Heart left ventricle (tissue), 16 donors: ENCODE results near the gene ZNF516. TPM values are rescaled to one million over a fixed set of nuclear protein-coding genes. Genes with fewer than 3 reads are reported as not detected.

Experiments used
- ATAC-seq, 4 donors: fragments of 200-7000 bp; cut with Tn5 transposase; one replicate each; pipeline ENCODE4 v1.9.1; 2020 to 2022; ENCODE audit warnings: moderate library complexity in 4 of 4, mild to moderate bottlenecking in 3 of 4, moderate number of reproducible peaks in 1 of 4
- DNase-seq, 5 donors: peaks; one replicate each; pipeline ENCODE4 v3.0.0-alpha.2; 2020
- H3K27ac ChIP-seq, 12 donors: fragments of 200-600 bp; sonication (generic) in 4 of 12; one replicate each; pipeline versions ENCODE4 v1.5.0 to v1.8.0; 2016 to 2022; ENCODE audit warnings: mild to moderate bottlenecking in 2 of 12
- H3K27me3 ChIP-seq, 9 donors: fragments of 200-600 bp; sonication (generic) in 2 of 9; one replicate each; pipeline versions ENCODE4 v1.5.1 to v1.8.0; 2016 to 2022; ENCODE audit warnings: mild to moderate bottlenecking in 3 of 9
- H3K36me3 ChIP-seq, 9 donors: fragments of 200-600 bp; sonication (generic) in 2 of 9; one replicate each; pipeline versions ENCODE4 v1.5.0 to v1.8.0; 2018 to 2022; ENCODE audit warnings: mild to moderate bottlenecking in 2 of 9
- H3K4me1 ChIP-seq, 12 donors: fragments of 200-600 bp; sonication (generic) in 4 of 12; one replicate each; pipeline versions ENCODE4 v1.5.0 to v1.8.0; 2016 to 2022; ENCODE audit warnings: mild to moderate bottlenecking in 3 of 12
- H3K4me3 ChIP-seq, 12 donors: fragments of 200-600 bp; sonication (generic) in 4 of 12; one replicate each; pipeline versions ENCODE4 v1.5.0 to v1.8.0; 2017 to 2022; ENCODE audit warnings: mild to moderate bottlenecking in 9 of 12, moderate library complexity in 4 of 12
- H3K9me3 ChIP-seq, 12 donors: fragments of 200-600 bp; sonication (generic) in 4 of 12; one replicate each; pipeline versions ENCODE4 v1.5.0 to v1.8.0; 2016 to 2022; ENCODE audit warnings: mild to moderate bottlenecking in 1 of 12
- POLR2A ChIP-seq, 2 donors: fragments of 450-650 bp; IDR thresholded peaks; one replicate each; pipeline ENCODE4 v1.6.1; 2017; ENCODE audit warnings: antibody characterized with exemption in 2 of 2, mild to moderate bottlenecking in 2 of 2, moderate library complexity in 2 of 2
- WGBS, 4 donors: extraction: QIAGEN DNeasy Blood & Tissue Kit in 2 of 4; methylation state at CpG; one replicate each; pipeline versions ENCODE4 v1.1.5 to v1.1.7; 2013 to 2018; 5-methylcytosine and 5-hydroxymethylcytosine counted together
- intact Hi-C, 10 donors: fragments of 100-400 bp; cut with DNase I; formaldehyde crosslinking; loops; one replicate each; pipeline versions ENCODE4 v1.11.1 to v1.14.2; 2022
- polyA plus RNA-seq, 2 donors: library from polyadenylated mRNA; stranded (reverse); fragments of 200-250 nt; gene quantifications; one replicate each; pipeline ENCODE4 v1.2.3, GENCODE V29; 2013
- total RNA-seq, 9 donors: library from RNA; depleted of rRNA in 2 of 9; stranded (reverse); fragments of >200 nt in 2 of 9; fragmentation: NEBNext Ultra II Directional in 3 of 9; extraction: Animal tissue kit (Norgen Biotek cat#: 25700) in 3 of 9; gene quantifications; one replicate each; pipeline versions ENCODE4 v1.1.0 to v1.2.4, GENCODE V29; 2016 to 2023
- TF ChIP-seq, protein P1 (sequence below), 12 donors: fragments of 200-600 bp; sonication (generic) in 4 of 12; IDR thresholded peaks; one replicate each; pipeline versions ENCODE4 v1.5.0 to v1.8.0; 2018 to 2022; ENCODE audit warnings: antibody characterized with exemption in 12 of 12, mild to moderate bottlenecking in 5 of 12
- donor health status: ischemic (EF 13 %, LVEDD 7.1; RV severe dilation, severe dysfunction).
- donor health status: healthy with polysubstance abuse.
- donor health status: DM: no; HTN: yes; CAD: no.
- donor health status: DM: no; HTN: no; CAD: no.
- donor health status: ischemic (EF 25% LVEDD 6.9; RV normal size, moderate dysfunction).
- donor health status: ischemic (EF 25% LVEDD 5.7; RV mildly dilated, moderate dysfunction).
- donor health status: healthy.
- donor health status: DM: yes; HTN: yes; CAD: no.
- donor health status: ischemic (EF 35%, LVEDD 5.7; RV mildly dilated, moderate dysfunction).
- donor health status: nonischemic (EF 11% LVEDD 7.7; RV severe dilation, severe dysfunction).
- donor health status: DM: yes; HTN: yes; CAD: no.
- donor health status: PGD.
- donor health status: ischemic (EF 29% LVEDD 5.4; RV normal size, mild dysfunction).
- donor health status: nonischemic (EF 23%, LVEDD 6.1; RV moderate dilation, normal function).

ZNF516 gene
- total and polyA plus RNA-seq, 11 donors = 4.8 to 24.8 (median 14.6) TPM

DNA sequence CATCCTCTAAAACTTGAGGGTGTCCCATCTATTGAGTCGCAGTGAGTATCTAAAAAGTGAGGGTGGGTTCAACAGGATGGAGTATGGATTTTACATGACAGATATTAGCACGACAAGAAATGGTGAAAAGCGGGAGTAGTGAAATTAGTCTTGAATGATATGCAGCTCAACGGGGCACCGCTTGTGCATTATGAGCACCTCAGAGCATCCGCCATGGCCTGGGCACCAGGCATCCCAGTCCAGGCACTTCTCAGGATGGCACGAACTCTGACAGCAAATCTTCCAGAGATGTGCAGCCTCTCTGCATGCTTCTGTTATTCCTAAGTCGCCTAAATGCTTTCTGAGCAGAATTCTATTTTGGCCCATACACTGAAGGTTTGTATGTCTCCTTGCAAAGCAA, 57.1 kb downstream of the ZNF516 start:
- Histone ChIP-seq H3K36me3 (peaks cover 5 to 58% (median 32%) of the 10 kb centered on the region in 9 donors), H3K27ac (no peak overlapping the region), H3K27me3 (no peaks in the 10 kb centered on the region), H3K4me1 (peaks cover 0 to 15% (median 0%) of the 10 kb centered on the region in 12 donors), H3K4me3 (no peak overlapping the region), H3K9me3 (no peaks in the 10 kb centered on the region)
- intact Hi-C loops = loop anchor here in 1 of 10 donors (10.0 kb wide), 1 partner anchor 47 kb away; no protein-coding TSS in a partner anchor
- ATAC-seq (no peak), DNase-seq (no peak)
- TF ChIP-seq POLR2A (IDR thresholded peaks at IDR 0.05) = no peak
- TF ChIP-seq, protein P1, sequence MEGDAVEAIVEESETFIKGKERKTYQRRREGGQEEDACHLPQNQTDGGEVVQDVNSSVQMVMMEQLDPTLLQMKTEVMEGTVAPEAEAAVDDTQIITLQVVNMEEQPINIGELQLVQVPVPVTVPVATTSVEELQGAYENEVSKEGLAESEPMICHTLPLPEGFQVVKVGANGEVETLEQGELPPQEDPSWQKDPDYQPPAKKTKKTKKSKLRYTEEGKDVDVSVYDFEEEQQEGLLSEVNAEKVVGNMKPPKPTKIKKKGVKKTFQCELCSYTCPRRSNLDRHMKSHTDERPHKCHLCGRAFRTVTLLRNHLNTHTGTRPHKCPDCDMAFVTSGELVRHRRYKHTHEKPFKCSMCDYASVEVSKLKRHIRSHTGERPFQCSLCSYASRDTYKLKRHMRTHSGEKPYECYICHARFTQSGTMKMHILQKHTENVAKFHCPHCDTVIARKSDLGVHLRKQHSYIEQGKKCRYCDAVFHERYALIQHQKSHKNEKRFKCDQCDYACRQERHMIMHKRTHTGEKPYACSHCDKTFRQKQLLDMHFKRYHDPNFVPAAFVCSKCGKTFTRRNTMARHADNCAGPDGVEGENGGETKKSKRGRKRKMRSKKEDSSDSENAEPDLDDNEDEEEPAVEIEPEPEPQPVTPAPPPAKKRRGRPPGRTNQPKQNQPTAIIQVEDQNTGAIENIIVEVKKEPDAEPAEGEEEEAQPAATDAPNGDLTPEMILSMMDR (IDR thresholded peaks at IDR 0.05) = no peak
- WGBS, 4 donors = 89 to 95% (median 91%) methylated on average over 8 of the region's 8 CpGs

DNA sequence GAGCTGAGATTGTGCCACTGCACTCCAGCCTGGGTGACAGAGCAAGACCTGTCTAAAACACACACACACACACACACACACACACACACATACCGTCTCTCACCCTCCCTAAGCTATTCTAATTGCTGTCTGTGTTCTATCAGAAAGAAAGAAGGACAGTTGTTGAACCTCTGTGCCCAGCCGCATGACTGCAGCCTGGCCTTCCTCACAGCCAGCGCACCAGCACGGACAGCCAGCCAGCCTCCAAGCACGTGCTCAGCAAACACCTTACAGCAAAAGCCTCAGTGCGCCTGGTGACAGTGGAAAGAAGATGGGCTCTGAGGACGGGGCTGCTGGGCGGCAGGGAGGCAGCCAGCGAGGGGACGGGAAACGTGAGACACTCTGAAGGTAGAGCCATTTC, 58.0 kb downstream of the ZNF516 start:
- ATAC-seq (peak; percentile 86 to 96 (median 90)), DNase-seq (peak in 3 of 5 donors; percentile 58 to 73 (median 63))
- Histone ChIP-seq H3K4me1 (peaks cover 0 to 15% (median 0%) of the 10 kb centered on the region in 12 donors), H3K9me3 (no peaks in the 10 kb centered on the region), H3K27me3 (no peaks in the 10 kb centered on the region), H3K4me3 (no peak overlapping the region), H3K36me3 (peaks cover 4 to 53% (median 25%) of the 10 kb centered on the region in 9 donors), H3K27ac (no peak overlapping the region)
- TF ChIP-seq POLR2A (IDR thresholded peaks at IDR 0.05) = no peak
- TF ChIP-seq, protein P1 (IDR thresholded peaks at IDR 0.05) = no peak
- WGBS, 4 donors = 54 to 78% (median 59%) methylated on average over 11 of the region's 11 CpGs
- intact Hi-C loops = loop anchor here in 1 of 10 donors (10.0 kb wide), 1 partner anchor 48 kb away; no protein-coding TSS in a partner anchor

DNA sequence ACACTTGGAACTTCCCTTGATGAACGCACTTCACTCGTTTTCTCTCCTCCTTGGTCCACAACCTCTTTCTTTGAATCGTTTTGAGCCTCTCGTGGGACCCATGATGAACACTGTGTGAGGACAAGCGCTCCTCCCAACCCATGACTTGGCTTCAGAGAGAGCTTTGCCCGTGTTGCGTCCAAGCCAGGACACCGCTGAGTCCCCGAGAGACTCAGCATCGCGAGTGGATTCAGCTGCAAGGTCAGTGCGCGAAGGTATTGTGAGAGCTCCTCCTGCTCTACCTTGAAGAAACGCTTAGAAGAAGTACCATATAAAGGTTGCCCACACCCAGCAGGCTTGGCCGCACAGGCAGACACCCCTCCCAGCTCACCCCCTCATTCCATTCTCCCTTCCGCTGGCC, 58.7 kb downstream of the ZNF516 start:
- Histone ChIP-seq H3K36me3 (peaks cover 0 to 46% (median 18%) of the 10 kb centered on the region in 9 donors), H3K27ac (peak overlapping the region in 1 of 12 donors; percentile 9), H3K4me1 (peaks cover 0 to 15% (median 0%) of the 10 kb centered on the region in 12 donors), H3K4me3 (no peak overlapping the region), H3K9me3 (no peaks in the 10 kb centered on the region), H3K27me3 (no peaks in the 10 kb centered on the region)
- ATAC-seq = no peak
- TF ChIP-seq, protein P1 (IDR thresholded peaks at IDR 0.05) = no peak
- TF ChIP-seq POLR2A (IDR thresholded peaks at IDR 0.05) = no peak
- no peak for DNase-seq
- intact Hi-C loops = loop anchor here in 1 of 10 donors (10.0 kb wide), 1 partner anchor 48 kb away; no protein-coding TSS in a partner anchor
- WGBS, 4 donors = 89 to 93% (median 90%) methylated on average over 16 of the region's 16 CpGs

DNA sequence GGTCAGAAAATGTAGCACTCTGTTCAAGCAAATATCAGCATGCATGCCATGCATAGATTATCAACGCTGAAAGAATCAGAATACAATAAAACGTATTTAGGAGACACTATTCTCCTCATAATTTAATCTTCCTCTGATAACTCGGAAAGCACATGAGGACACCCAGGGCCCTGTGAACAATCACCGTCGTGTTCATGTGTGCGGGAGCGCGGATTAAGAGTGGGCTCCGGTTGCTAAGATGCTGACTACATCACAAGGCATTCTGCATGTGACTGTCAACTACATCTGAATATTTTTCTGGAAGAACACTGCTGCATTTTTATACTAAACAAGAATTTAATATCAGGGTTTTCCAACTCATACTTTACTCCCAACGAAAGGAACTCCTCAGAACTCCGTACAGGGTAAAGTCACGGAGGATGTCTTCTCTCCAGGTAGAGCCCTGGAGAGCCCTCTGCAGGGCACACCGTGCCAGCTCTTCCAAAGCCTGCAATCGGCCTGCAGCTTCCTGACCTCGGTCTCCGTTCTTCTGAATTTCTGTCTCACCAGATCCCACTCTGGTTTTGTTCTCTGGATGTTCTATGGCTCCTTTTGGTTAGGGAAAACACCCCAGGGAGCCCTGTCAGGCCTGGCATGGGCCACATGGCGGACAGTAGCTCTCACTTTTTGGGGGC, 59.6 kb downstream of the ZNF516 start:
- Histone ChIP-seq H3K36me3 (peaks cover 0 to 37% (median 9%) of the 10 kb centered on the region in 9 donors), H3K27ac (peak overlapping the region in 1 of 12 donors; percentile 9), H3K4me1 (peaks cover 0 to 18% (median 4%) of the 10 kb centered on the region in 12 donors), H3K9me3 (no peaks in the 10 kb centered on the region), H3K27me3 (no peaks in the 10 kb centered on the region), H3K4me3 (no peak overlapping the region)
- no peak for DNase-seq
- 85 to 88% (median 87%) methylated on average over 17 of the region's 17 CpGs for WGBS, 4 donors
- ATAC-seq = no peak
- intact Hi-C loops = loop anchor here in 1 of 10 donors (10.0 kb wide), 1 partner anchor 49 kb away; no protein-coding TSS in a partner anchor
- no peak for TF ChIP-seq POLR2A (IDR thresholded peaks at IDR 0.05)
- TF ChIP-seq, protein P1 (IDR thresholded peaks at IDR 0.05) = peak in 2 of 12 donors; percentile 8
